ENCODE measurements around the gene NIN. TPM values are rescaled to one million over a fixed set of nuclear protein-coding genes. Genes with fewer than 3 reads are reported as not detected.

The NIN gene
- 5.7 TPM for polyA plus RNA-seq (2012; ENCODE audit: insufficient read length, low read depth)

GRCh38 chr14:50830932-50831725, at the start of gene NIN:
NIN (minus strand) TSS chr14:50831162; CDS start chr14:50822056, 9,106 bp downstream.
- TF ChIP-seq REST (IDR thresholded peaks at IDR 0.05; ENCODE audit: insufficient read depth in 1 of 2, low read depth in 2 of 2, low read length in 2 of 2) = no peak
- no peak for TF ChIP-seq SIN3A (IDR thresholded peaks at IDR 0.05; ENCODE audit: borderline replicate concordance, insufficient read depth, low read length)
- no peak for TF ChIP-seq FOXP2 (optimal IDR thresholded peaks at IDR 0.05; ENCODE audit: borderline replicate concordance, extremely low read depth, extremely low read length, insufficient read depth)
- no peak for TF ChIP-seq POLR2AphosphoS5 (IDR thresholded peaks at IDR 0.05; ENCODE audit: low read depth, low read length)
- TF ChIP-seq TAF1 (IDR thresholded peaks at IDR 0.05; ENCODE audit: borderline replicate concordance, insufficient read depth, low read length) = no peak

- TF ChIP-seq TAF1 (IDR thresholded peaks at IDR 0.05; ENCODE audit: borderline replicate concordance, insufficient read depth, low read length) (no peak), REST (IDR thresholded peaks at IDR 0.05; ENCODE audit: insufficient read depth in 1 of 2, low read depth in 2 of 2, low read length in 2 of 2) (no peak)
Measured at GRCh38 chr14:50875359-50876070, 44.6 kb upstream of the NIN start.

GRCh38 chr14:50874757-50875156, 43.8 kb upstream of the NIN start:
- TF ChIP-seq FOXP2 (optimal IDR thresholded peaks at IDR 0.05; ENCODE audit: borderline replicate concordance, extremely low read depth, extremely low read length, insufficient read depth) (no peak), POLR2AphosphoS5 (IDR thresholded peaks at IDR 0.05; ENCODE audit: low read depth, low read length) (no peak), TAF1 (IDR thresholded peaks at IDR 0.05; ENCODE audit: borderline replicate concordance, insufficient read depth, low read length) (no peak), SIN3A (IDR thresholded peaks at IDR 0.05; ENCODE audit: borderline replicate concordance, insufficient read depth, low read length) (no peak), REST (IDR thresholded peaks at IDR 0.05; ENCODE audit: insufficient read depth in 1 of 2, low read depth in 2 of 2, low read length in 2 of 2) (no peak)

GRCh38 chr14:50871914-50872732, 41.2 kb upstream of the NIN start, which contains the start of gene ABHD12B:
ABHD12B (plus strand) TSS chr14:50872053; CDS start chr14:50872175, 122 bp downstream.
- TF ChIP-seq POLR2AphosphoS5 (IDR thresholded peaks at IDR 0.05; ENCODE audit: low read depth, low read length) (no peak), REST (IDR thresholded peaks at IDR 0.05; ENCODE audit: insufficient read depth in 1 of 2, low read depth in 2 of 2, low read length in 2 of 2) (no peak), SIN3A (IDR thresholded peaks at IDR 0.05; ENCODE audit: borderline replicate concordance, insufficient read depth, low read length) (no peak), FOXP2 (optimal IDR thresholded peaks at IDR 0.05; ENCODE audit: borderline replicate concordance, extremely low read depth, extremely low read length, insufficient read depth) (no peak), TAF1 (IDR thresholded peaks at IDR 0.05; ENCODE audit: borderline replicate concordance, insufficient read depth, low read length) (no peak)

All from PFSK-1 (cell line).